Thyroid gland (tissue), 4 donors: ENCODE measurements around the gene RFX4.

Experiments used
- CTCF ChIP-seq, 6 experiments: fragments of 200-600 bp in 3 of 6; fragments of 450-650 bp in 3 of 6; sonication (generic) in 3 of 6; IDR thresholded peaks; one replicate each; pipeline ENCODE4 v1.5.1; 2016 to 2019; ENCODE audit warnings: antibody characterized with exemption in 6 of 6, mild to moderate bottlenecking in 2 of 6, inconsistent platforms in 1 of 6, moderate library complexity in 1 of 6
- POLR2A ChIP-seq, 2 donors: fragments of 450-650 bp; IDR thresholded peaks; one replicate each; pipeline ENCODE4 v1.6.1; 2017; ENCODE audit warnings: antibody characterized with exemption in 2 of 2, mild to moderate bottlenecking in 2 of 2, moderate library complexity in 1 of 2

- TF ChIP-seq CTCF (IDR thresholded peaks at IDR 0.05) (no peak), POLR2A (IDR thresholded peaks at IDR 0.05) (no peak)
Observed at GRCh38 chr12:106551410-106551809, 31.4 kb upstream of the RFX4 start.
